GM23338 (cell line): ENCODE results near the gene FARS2. TPM values are rescaled to one million over a fixed set of nuclear protein-coding genes. Genes with fewer than 3 reads are reported as not detected.

Experiments
- ATAC-seq: fragments of 200-7000 bp; cut with Tn5 transposase; 3 replicates; pipeline ENCODE4 v1.9.1; 2020
- DNase-seq: peaks from one replicate; pipeline ENCODE4 v3.0.0-alpha.2; 2015; ENCODE audit warnings: low spot score
- H2AFZ ChIP-seq: fragments of 200-600 bp; sonication (generic); 2 replicates; pipeline ENCODE4 v1.8.0; 2016; ENCODE audit warnings: antibody characterized with exemption, mild to moderate bottlenecking, moderate library complexity
- H3F3A ChIP-seq: fragments of 200-600 bp; sonication (generic); replicated peaks from 2 replicates; pipeline ENCODE4 v1.8.0; 2017; ENCODE audit warnings: antibody characterized with exemption, mixed run types, low read depth
- H3K27ac ChIP-seq: fragments of 200-600 bp; sonication (generic); 2 replicates; pipeline ENCODE4 v1.6.1; 2016; ENCODE audit warnings: low read depth
- H3K27me3 ChIP-seq: fragments of 200-600 bp; sonication (generic); 2 replicates; pipeline ENCODE4 v1.8.0; 2016; ENCODE audit warnings: mild to moderate bottlenecking, mixed run types, moderate library complexity; ENCODE audit not compliant: insufficient read depth
- H3K36me3 ChIP-seq: fragments of 200-600 bp; sonication (generic); 2 replicates; pipeline ENCODE4 v1.8.0; 2016; ENCODE audit warnings: mild to moderate bottlenecking; ENCODE audit not compliant: insufficient read depth
- H3K4me1 ChIP-seq: fragments of 200-600 bp; sonication (generic); 2 replicates; pipeline ENCODE4 v1.8.0; 2016; ENCODE audit warnings: mild to moderate bottlenecking, moderate library complexity; ENCODE audit not compliant: insufficient read depth
- H3K4me2 ChIP-seq: fragments of 200-600 bp; sonication (generic); 2 replicates; pipeline ENCODE4 v1.7.1; 2017; ENCODE audit warnings: mixed run types
- H3K4me3 ChIP-seq: fragments of 200-600 bp; sonication (generic); 2 replicates; pipeline ENCODE4 v1.6.1; 2016; ENCODE audit warnings: mixed run types
- H3K79me2 ChIP-seq: fragments of 200-600 bp; sonication (generic); replicated peaks from 2 replicates; pipeline ENCODE4 v1.8.0; 2017; ENCODE audit warnings: mild to moderate bottlenecking; ENCODE audit not compliant: insufficient read depth
- H3K9me2 ChIP-seq: fragments of 200-600 bp; sonication (generic); 2 replicates; pipeline ENCODE4 v1.8.0; 2017; ENCODE audit not compliant: insufficient read depth
- H4K20me1 ChIP-seq: fragments of 200-600 bp; sonication (generic); replicated peaks from 2 replicates; pipeline ENCODE4 v1.8.0; 2017; ENCODE audit warnings: mild to moderate bottlenecking; ENCODE audit not compliant: insufficient read depth
- H3K27ac Mint-ChIP-seq: 2 replicates; pipeline ENCODE4 v1.8.0; 2020; ENCODE audit warnings: inconsistent platforms, mild to moderate bottlenecking, moderate library complexity, mixed read lengths
- H3K27me3 Mint-ChIP-seq: 3 replicates; pipeline ENCODE4 v1.8.0; 2022; ENCODE audit warnings: low read depth, mild to moderate bottlenecking, moderate library complexity, mixed read lengths, inconsistent platforms; ENCODE audit not compliant: insufficient read depth, poor library complexity
- H3K36me3 Mint-ChIP-seq: 3 replicates; pipeline ENCODE4 v1.8.0; 2021; ENCODE audit warnings: low read depth, mild to moderate bottlenecking, inconsistent platforms, moderate library complexity, mixed read lengths
- H3K4me1 Mint-ChIP-seq: 3 replicates; pipeline ENCODE4 v1.8.0; 2020; ENCODE audit warnings: mild to moderate bottlenecking, inconsistent platforms, mixed read lengths
- H3K4me3 Mint-ChIP-seq: 3 replicates; pipeline ENCODE4 v1.8.0; 2021; ENCODE audit warnings: moderate library complexity, mild to moderate bottlenecking, inconsistent platforms, mixed read lengths
- H3K9me3 Mint-ChIP-seq: 3 replicates; pipeline ENCODE4 v1.8.0; 2020; ENCODE audit warnings: moderate library complexity, mild to moderate bottlenecking, inconsistent platforms, mixed read lengths
- CREB1 ChIP-seq: fragments of 250-450 bp; sonication (Bioruptor Pico); IDR thresholded peaks from 2 replicates; pipeline ENCODE4 v1.5.0; 2020; ENCODE audit warnings: low read depth, mild to moderate bottlenecking, moderate library complexity
- CTCF ChIP-seq, 2 experiments: fragments of 200-600 bp in 1 of 2; sonication (generic) in 1 of 2; conservative IDR thresholded peaks; 2 replicates each; pipeline versions ENCODE4 v1.5.1 to v1.6.1; 2016 to 2017; ENCODE audit warnings: antibody characterized with exemption in 2 of 2, low read depth in 2 of 2, mild to moderate bottlenecking in 2 of 2, moderate library complexity in 1 of 2
- ETS1 ChIP-seq: IDR thresholded peaks from 2 replicates; pipeline ENCODE4 v1.6.1; 2016; ENCODE audit warnings: antibody characterized with exemption
- EZH2 ChIP-seq: fragments of 200-600 bp; sonication (generic); IDR thresholded peaks from one replicate; pipeline ENCODE4 v1.8.0; 2017; ENCODE audit warnings: antibody characterized with exemption, mild to moderate bottlenecking, low read depth; ENCODE audit not compliant: unreplicated experiment
- EZH2phosphoT487 ChIP-seq: fragments of 200-600 bp; sonication (generic); IDR thresholded peaks from one replicate; pipeline ENCODE4 v1.8.1; 2018; ENCODE audit warnings: antibody characterized with exemption; ENCODE audit not compliant: unreplicated experiment
- JUNB ChIP-seq: IDR thresholded peaks from one replicate; pipeline ENCODE4 v1.6.1; 2016; ENCODE audit warnings: antibody characterized with exemption; ENCODE audit not compliant: unreplicated experiment
- NANOG ChIP-seq: IDR thresholded peaks from 2 replicates; pipeline ENCODE4 v1.6.1; 2016; ENCODE audit warnings: antibody characterized with exemption, borderline replicate concordance
- POLR2AphosphoS5 ChIP-seq: IDR thresholded peaks from 2 replicates; pipeline ENCODE4 v1.6.1; 2016; ENCODE audit warnings: antibody characterized with exemption, low read depth
- REST ChIP-seq: IDR thresholded peaks from one replicate; pipeline ENCODE4 v1.6.1; 2018; ENCODE audit warnings: antibody characterized with exemption; ENCODE audit not compliant: unreplicated experiment
- STAT1 ChIP-seq: IDR thresholded peaks from one replicate; pipeline ENCODE4 v1.6.1; 2016; ENCODE audit warnings: antibody characterized with exemption; ENCODE audit not compliant: unreplicated experiment
- ZNF114 ChIP-seq: fragments of 250-450 bp; sonication (Bioruptor Pico); IDR thresholded peaks from 2 replicates; pipeline ENCODE4 v1.5.0; 2020; ENCODE audit warnings: mild to moderate bottlenecking, moderate library complexity
- ZNF331 ChIP-seq: fragments of 250-450 bp; sonication (Bioruptor Pico); IDR thresholded peaks from 2 replicates; pipeline ENCODE4 v1.5.0; 2020; ENCODE audit warnings: low read depth, mild to moderate bottlenecking, moderate library complexity
- ZNF462 ChIP-seq: fragments of 250-450 bp; sonication (Bioruptor Pico); IDR thresholded peaks from 2 replicates; pipeline ENCODE4 v1.5.0; 2020; ENCODE audit warnings: mild to moderate bottlenecking, moderate library complexity
- polyA plus RNA-seq: library from polyadenylated mRNA; unstranded; fragments of >200 nt; fragmentation: Nextera tagmentation; extraction: Ambion mirVana; gene quantifications from 2 replicates; pipeline ENCODE4 v1.2.1, GENCODE V29; 2016
- total RNA-seq: library from RNA; depleted of rRNA; stranded (reverse); fragments of >200 nt; shearing (Covaris generic); gene quantifications from 2 replicates; pipeline ENCODE4 v1.2.3, GENCODE V29; 2014

Gene FARS2
- total and polyA plus RNA-seq, 2 experiments from 2014 or later, result 7.6 to 19.0 TPM

- no peak for TF ChIP-seq ZNF462
- TF ChIP-seq NANOG, result no peak
- no peak for TF ChIP-seq CREB1
- no peak for TF ChIP-seq EZH2phosphoT487
Measured at GRCh38 chr6:5287205-5287965, 26.1 kb downstream of the FARS2 start (continued).

GRCh38 chr6:5287966-5288297 is 26.6 kb downstream of the FARS2 start:
- peaks cover 2% of the 10 kb centered on the region for H3K27me3 Mint-ChIP-seq
- no peaks in the 10 kb centered on the region for H3F3A ChIP-seq
- no peak overlapping the region for H3K4me2 ChIP-seq
- peaks cover 4% of the 10 kb centered on the region for H3K4me1 ChIP-seq
- H3K79me2 ChIP-seq, result peaks cover 22% of the 10 kb centered on the region
- H3K27me3 ChIP-seq, result no peaks in the 10 kb centered on the region
- peaks cover 27% of the 10 kb centered on the region for H3K4me1 Mint-ChIP-seq
- H3K4me3 Mint-ChIP-seq, result no peak overlapping the region
- no peaks in the 10 kb centered on the region for H3K9me3 Mint-ChIP-seq
- H4K20me1 ChIP-seq, result no peaks in the 10 kb centered on the region; the same call in 1 of the 2 replicates
- H3K4me3 ChIP-seq, result no peak overlapping the region
- no peaks in the 10 kb centered on the region for H3K36me3 ChIP-seq
- no peaks in the 10 kb centered on the region for H3K36me3 Mint-ChIP-seq
- H3K27ac Mint-ChIP-seq, result no peak overlapping the region
- H2AFZ ChIP-seq, result no peak overlapping the region
- peaks cover 8% of the 10 kb centered on the region; the same call in 1 of the 2 replicates for H3K9me2 ChIP-seq
- H3K27ac ChIP-seq, result no peak overlapping the region
- no peak for ATAC-seq
- no peak for DNase-seq
- TF ChIP-seq REST (no peak), EZH2phosphoT487 (no peak), ZNF331 (no peak), JUNB (no peak), NANOG (no peak), ZNF114 (CRISPR knock-in tag) (no peak), POLR2AphosphoS5 (no peak), CREB1 (no peak), CTCF (conservative IDR thresholded peaks at IDR 0.05; ENCODE audit: low read depth in 2 of 2) (no peak), STAT1 (no peak), EZH2 (no peak), ETS1 (no peak)
